GM19468 (cell line): ENCODE measurements around the gene ATXN2.
A peak's percentile ranks its signal among the peaks of the same experiment; 100 is the strongest.
"Not testable (repeated sequence)": the region's sequence is repeated elsewhere in the genome, so short reads cannot be mapped to it uniquely, and the experiment has no call there.

Experiments used
- ATAC-seq: cut with Tn5 transposase; IDR thresholded peaks from one replicate; pipeline ENCODE4 v1.9.1; 2021; ENCODE audit warnings: mild to moderate bottlenecking, moderate library complexity, moderate number of reproducible peaks; ENCODE audit not compliant: unreplicated experiment; ENCODE audit errors: extremely low read depth

The ATXN2 gene

GRCh38 chr12:111598637-111599452 lies at the start of gene ATXN2:
TSS of gene ATXN2 (minus strand) at chr12:111599315. CDS start at chr12:111599034, 281 bp downstream.
- ATAC-seq, result peak; percentile 31

GRCh38 chr12:111645433-111645832 lies 46.3 kb upstream of the ATXN2 start:
- ATAC-seq, result no peak

GRCh38 chr12:111643427-111643826 lies 44.3 kb upstream of the ATXN2 start:
- no peak for ATAC-seq

GRCh38 chr12:111642681-111643426 lies 43.7 kb upstream of the ATXN2 start:
- no peak for ATAC-seq

GRCh38 chr12:111640506-111640905 lies 41.4 kb upstream of the ATXN2 start:
- ATAC-seq, result no peak

- ATAC-seq, result no peak
Measured at GRCh38 chr12:111638556-111638955, 39.4 kb upstream of the ATXN2 start.

- ATAC-seq, result no peak
Measured at GRCh38 chr12:111636209-111636945, 37.3 kb upstream of the ATXN2 start.

GRCh38 chr12:111635524-111635923 lies 36.4 kb upstream of the ATXN2 start:
- no peak for ATAC-seq

- no peak for ATAC-seq
Measured at GRCh38 chr12:111628505-111629260, 29.6 kb upstream of the ATXN2 start.

- ATAC-seq, result no peak
Measured at GRCh38 chr12:111626230-111626629, 27.1 kb upstream of the ATXN2 start.

GRCh38 chr12:111624540-111624939 lies 25.4 kb upstream of the ATXN2 start:
- ATAC-seq, result no peak

GRCh38 chr12:111617841-111618240 lies 18.7 kb upstream of the ATXN2 start:
- ATAC-seq, result not testable (repeated sequence)

GRCh38 chr12:111616177-111616623 lies 17.1 kb upstream of the ATXN2 start:
- no peak for ATAC-seq

GRCh38 chr12:111607239-111607638 lies 8.1 kb upstream of the ATXN2 start:
- no peak for ATAC-seq

- no peak for ATAC-seq
Measured at GRCh38 chr12:111606767-111607230, 7.7 kb upstream of the ATXN2 start.

GRCh38 chr12:111605911-111606766 lies 7.0 kb upstream of the ATXN2 start:
- no peak for ATAC-seq

GRCh38 chr12:111602857-111603256 lies 3.7 kb upstream of the ATXN2 start:
- not testable (repeated sequence) for ATAC-seq

GRCh38 chr12:111602348-111602747 lies 3.2 kb upstream of the ATXN2 start:
- ATAC-seq, result no peak

GRCh38 chr12:111600986-111601385 lies 1.9 kb upstream of the ATXN2 start:
- not testable (repeated sequence) for ATAC-seq
